ENCODE results near the gene AZGP1.

AZGP1 gene

DNA sequence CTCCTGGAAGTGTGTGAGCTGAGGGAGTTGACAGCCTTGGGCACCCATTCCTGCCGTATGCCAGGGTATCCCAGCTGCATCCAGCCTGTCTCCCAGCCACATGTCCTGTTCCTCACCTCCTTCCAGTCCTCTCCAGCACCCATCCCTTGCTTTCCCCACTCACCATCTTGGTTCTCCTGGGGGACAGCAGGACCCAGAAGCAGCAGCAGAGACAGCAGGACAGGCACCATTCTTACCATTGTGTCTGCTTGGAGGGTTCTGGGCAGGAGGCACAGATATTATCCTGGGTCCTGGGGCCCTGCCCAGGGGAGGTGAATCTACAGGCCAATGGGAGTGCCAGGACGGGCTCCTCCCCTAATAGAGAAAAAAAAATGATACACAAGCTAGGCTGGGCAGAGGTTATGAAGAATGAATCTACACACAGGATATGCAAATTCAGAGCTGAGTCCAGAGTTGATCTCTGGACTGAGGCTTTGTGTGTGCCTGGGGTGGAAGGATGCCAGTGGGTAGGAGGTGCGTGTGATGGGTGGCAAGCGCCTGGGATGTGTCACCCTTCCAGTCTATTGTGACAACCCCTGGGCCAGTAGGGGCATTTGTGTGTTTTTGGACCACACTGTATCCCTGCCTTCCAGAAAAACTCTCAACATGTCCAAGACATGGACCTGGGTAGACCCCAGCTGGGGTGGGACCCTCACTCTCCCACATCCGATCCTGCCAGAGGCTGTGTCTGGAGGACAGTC lies at the start of gene AZGP1:
Gene AZGP1, minus strand, starts transcription at position 250 of the 740 bp plus-strand sequence. Its CDS starts 11 bp downstream, at position 239.
- TF ChIP-seq, protein P1, sequence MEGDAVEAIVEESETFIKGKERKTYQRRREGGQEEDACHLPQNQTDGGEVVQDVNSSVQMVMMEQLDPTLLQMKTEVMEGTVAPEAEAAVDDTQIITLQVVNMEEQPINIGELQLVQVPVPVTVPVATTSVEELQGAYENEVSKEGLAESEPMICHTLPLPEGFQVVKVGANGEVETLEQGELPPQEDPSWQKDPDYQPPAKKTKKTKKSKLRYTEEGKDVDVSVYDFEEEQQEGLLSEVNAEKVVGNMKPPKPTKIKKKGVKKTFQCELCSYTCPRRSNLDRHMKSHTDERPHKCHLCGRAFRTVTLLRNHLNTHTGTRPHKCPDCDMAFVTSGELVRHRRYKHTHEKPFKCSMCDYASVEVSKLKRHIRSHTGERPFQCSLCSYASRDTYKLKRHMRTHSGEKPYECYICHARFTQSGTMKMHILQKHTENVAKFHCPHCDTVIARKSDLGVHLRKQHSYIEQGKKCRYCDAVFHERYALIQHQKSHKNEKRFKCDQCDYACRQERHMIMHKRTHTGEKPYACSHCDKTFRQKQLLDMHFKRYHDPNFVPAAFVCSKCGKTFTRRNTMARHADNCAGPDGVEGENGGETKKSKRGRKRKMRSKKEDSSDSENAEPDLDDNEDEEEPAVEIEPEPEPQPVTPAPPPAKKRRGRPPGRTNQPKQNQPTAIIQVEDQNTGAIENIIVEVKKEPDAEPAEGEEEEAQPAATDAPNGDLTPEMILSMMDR (conservative IDR thresholded peaks at IDR 0.05; ENCODE audit: low read depth), result no peak
- CTCF ChIA-PET, result interaction anchor here (0.5 to 0.6 kb wide), 2 partner anchors 650 to 1315 kb away, joined by 3 to 5 read pairs; partner anchors contain the start of gene ARPC1A
- peak; percentile 15 for DNase-seq (ENCODE audit: low spot score)
- no peak within 1 kb of the TSS for H3K27ac ChIP-seq
- POLR2A ChIA-PET (ENCODE audit: low non-redundant PET), result interaction anchor here (0.5 kb wide), 1 partner anchor 451 kb away, joined by 3 read pairs; no protein-coding TSS in a partner anchor

DNA sequence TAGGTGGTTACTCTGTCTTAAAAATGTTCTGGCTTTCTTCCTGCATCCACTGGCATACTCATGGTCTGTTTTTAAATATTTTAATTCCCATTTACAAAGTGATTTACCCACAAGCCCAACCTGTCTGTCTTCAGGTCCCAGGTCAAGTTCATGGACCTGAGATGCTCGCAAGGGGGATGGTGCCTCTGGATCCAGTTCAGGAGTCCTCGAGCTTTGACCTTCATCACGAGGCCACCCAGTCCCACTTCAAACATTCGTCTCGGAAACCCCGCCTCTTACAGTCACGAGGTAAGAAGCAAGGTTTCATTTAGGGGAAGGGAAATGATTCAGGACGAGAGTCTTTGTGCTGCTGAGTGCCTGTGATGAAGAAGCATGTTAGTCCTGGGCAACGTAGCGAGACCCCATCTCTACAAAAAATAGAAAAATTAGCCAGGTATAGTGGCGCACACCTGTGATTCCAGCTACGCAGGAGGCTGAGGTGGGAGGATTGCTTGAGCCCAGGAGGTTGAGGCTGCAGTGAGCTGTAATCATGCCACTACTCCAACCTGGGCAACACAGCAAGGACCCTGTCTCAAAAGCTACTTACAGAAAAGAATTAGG lies 48.3 kb upstream of the AZGP1 start:
- TF ChIP-seq, protein P1 (conservative IDR thresholded peaks at IDR 0.05; ENCODE audit: low read depth), result no peak
- peak overlapping the region; percentile 78; the same call in 1 of the 2 replicates for H3K27ac ChIP-seq
- POLR2A ChIA-PET (ENCODE audit: low non-redundant PET), result no interaction called here
- CTCF ChIA-PET, result interaction anchor here (0.6 kb wide), 1 partner anchor 10 kb away, joined by 3 read pairs; no protein-coding TSS in a partner anchor
- no peak for DNase-seq (ENCODE audit: low spot score)

DNA sequence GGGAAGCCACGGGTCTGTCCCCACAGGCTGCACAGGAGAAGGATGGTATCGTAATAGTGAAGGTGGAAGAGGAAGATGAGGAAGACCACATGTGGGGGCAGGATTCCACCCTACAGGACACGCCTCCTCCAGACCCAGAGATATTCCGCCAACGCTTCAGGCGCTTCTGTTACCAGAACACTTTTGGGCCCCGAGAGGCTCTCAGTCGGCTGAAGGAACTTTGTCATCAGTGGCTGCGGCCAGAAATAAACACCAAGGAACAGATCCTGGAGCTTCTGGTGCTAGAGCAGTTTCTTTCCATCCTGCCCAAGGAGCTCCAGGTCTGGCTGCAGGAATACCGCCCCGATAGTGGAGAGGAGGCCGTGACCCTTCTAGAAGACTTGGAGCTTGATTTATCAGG lies 47.7 kb upstream of the AZGP1 start:
- DNase-seq (ENCODE audit: low spot score), result no peak
- TF ChIP-seq, protein P1 (conservative IDR thresholded peaks at IDR 0.05; ENCODE audit: low read depth), result no peak
- ChIA-PET POLR2A (ENCODE audit: low non-redundant PET) (interaction anchor here (0.6 kb wide), 1 partner anchor 1137 kb away, joined by 3 read pairs; no protein-coding TSS in a partner anchor), CTCF (interaction anchor here (0.6 to 1.1 kb wide), 2 partner anchors 10 to 30 kb away, joined by 3 to 6 read pairs; no protein-coding TSS in a partner anchor)
- peak overlapping the region; percentile 78 for H3K27ac ChIP-seq

DNA sequence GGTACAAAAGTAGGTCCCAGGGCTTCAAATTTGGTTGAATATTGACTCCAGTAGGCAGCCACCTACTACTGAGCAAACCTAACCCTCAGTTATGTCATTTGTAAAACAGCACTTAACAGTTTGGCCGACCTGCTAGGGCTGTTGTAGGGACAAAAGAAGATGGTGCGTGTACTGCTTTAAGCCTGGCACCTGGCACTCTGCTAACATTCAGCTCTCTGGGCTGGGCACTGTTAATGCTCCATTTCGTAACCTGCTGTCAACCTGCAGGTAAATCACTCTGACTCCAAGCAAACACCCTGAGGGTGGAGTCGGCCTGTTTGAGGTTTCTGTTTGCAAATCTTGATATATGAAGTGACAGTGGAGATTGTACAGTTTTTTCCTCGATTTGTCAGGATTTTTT lies 46.8 kb upstream of the AZGP1 start:
- CTCF ChIA-PET, result interaction anchor here (1.1 kb wide), 1 partner anchor 29 kb away, joined by 6 read pairs; no protein-coding TSS in a partner anchor
- peak overlapping the region; percentile 78 for H3K27ac ChIP-seq
- peak; percentile 61 for DNase-seq (ENCODE audit: low spot score)
- POLR2A ChIA-PET (ENCODE audit: low non-redundant PET), result interaction anchor here (0.5 to 0.6 kb wide), 2 partner anchors 36 to 1138 kb away, joined by 3 to 4 read pairs; no protein-coding TSS in a partner anchor
- TF ChIP-seq, protein P1 (conservative IDR thresholded peaks at IDR 0.05; ENCODE audit: low read depth), result no peak

DNA sequence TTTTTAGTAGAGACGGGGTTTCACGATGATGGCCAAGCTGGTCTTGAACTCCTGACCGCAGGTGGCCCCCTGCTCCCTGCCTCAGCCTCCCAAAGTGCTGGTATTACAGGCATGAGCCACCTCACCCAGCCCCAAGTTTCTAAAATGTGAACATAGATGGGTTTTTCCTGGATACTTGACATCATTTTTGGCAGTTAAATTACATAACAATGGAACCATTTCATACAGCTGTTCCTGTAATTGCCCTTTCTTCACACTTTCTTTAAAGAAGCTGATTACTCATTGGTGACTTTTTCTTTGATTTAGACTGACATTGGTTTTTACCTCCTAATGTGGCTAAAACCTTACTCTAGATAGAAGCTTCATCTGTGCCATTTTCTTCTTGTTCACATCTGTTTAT lies 45.5 kb upstream of the AZGP1 start:
- POLR2A ChIA-PET (ENCODE audit: low non-redundant PET), result no interaction called here
- no peak overlapping the region for H3K27ac ChIP-seq
- CTCF ChIA-PET, result interaction anchor here (0.6 kb wide), 1 partner anchor 62 kb away, joined by 3 read pairs; no protein-coding TSS in a partner anchor
- no peak for DNase-seq (ENCODE audit: low spot score)
- TF ChIP-seq, protein P1 (conservative IDR thresholded peaks at IDR 0.05; ENCODE audit: low read depth), result no peak

DNA sequence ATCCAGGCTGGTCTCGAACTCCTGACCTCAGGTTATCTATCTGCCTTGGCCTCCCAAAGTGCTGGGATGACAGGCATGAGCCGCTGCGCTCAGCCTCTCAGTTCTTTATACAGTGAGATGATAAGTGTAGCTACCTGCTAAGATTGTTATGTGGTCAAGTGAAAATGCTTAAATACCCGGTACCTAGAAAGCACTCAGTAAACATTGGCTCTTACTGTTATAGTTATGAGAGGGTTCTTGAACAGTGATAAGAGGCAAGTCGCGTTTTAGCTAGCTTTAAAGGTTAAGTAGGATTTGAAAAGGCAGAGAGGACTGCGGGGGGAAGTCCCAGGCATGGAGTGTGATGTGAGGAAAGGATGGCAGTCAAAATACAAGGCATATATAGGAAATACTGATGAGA lies 44.1 kb upstream of the AZGP1 start:
- H3K27ac ChIP-seq, result no peak overlapping the region
- TF ChIP-seq, protein P1 (conservative IDR thresholded peaks at IDR 0.05; ENCODE audit: low read depth), result no peak
- POLR2A ChIA-PET (ENCODE audit: low non-redundant PET), result no interaction called here
- CTCF ChIA-PET, result no interaction called here
- no peak for DNase-seq (ENCODE audit: low spot score)

Measured in RWPE1 (cell line).